GM10266 (cell line): ENCODE results near the gene CCDC187.

Experiments used
- DNase-seq: peaks from one replicate; pipeline ENCODE4 v3.0.0; 2012; ENCODE audit errors: extremely low spot score
- TF ChIP-seq, protein P1 (sequence below): IDR thresholded peaks from 2 replicates; pipeline ENCODE4 v1.5.1; 2012; ENCODE audit warnings: mild to moderate bottlenecking, low read depth; ENCODE audit not compliant: control insufficient read depth, insufficient read depth; ENCODE audit errors: missing control alignments

Gene CCDC187

DNA sequence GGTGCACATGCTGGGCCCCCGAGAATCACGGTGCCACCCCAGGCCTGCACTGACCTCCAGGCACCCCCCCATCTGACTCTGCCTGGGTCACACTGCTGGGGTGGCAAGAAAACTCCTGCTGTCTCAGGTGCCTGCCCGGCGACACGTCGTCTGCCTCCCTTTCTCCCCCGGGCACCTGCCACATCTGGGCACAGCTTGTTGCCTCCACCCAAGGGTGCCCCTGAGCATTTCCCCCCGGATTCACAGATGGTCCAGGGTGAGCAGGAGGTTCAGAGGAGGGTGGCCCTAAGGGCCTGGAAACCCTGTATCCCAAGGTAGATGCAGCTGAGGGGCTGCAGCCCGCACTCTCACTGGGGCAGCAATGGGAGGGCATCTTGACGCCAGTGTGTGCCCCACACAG lies 43.4 kb downstream of the CCDC187 start:
- no peak for DNase-seq
- TF ChIP-seq, protein P1, sequence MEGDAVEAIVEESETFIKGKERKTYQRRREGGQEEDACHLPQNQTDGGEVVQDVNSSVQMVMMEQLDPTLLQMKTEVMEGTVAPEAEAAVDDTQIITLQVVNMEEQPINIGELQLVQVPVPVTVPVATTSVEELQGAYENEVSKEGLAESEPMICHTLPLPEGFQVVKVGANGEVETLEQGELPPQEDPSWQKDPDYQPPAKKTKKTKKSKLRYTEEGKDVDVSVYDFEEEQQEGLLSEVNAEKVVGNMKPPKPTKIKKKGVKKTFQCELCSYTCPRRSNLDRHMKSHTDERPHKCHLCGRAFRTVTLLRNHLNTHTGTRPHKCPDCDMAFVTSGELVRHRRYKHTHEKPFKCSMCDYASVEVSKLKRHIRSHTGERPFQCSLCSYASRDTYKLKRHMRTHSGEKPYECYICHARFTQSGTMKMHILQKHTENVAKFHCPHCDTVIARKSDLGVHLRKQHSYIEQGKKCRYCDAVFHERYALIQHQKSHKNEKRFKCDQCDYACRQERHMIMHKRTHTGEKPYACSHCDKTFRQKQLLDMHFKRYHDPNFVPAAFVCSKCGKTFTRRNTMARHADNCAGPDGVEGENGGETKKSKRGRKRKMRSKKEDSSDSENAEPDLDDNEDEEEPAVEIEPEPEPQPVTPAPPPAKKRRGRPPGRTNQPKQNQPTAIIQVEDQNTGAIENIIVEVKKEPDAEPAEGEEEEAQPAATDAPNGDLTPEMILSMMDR = no peak

- TF ChIP-seq, protein P1 = no peak
- no peak for DNase-seq
These were observed 44.1 kb downstream of the CCDC187 start for GRCh38 chr9:136259836-136260235.

- DNase-seq = no peak
- TF ChIP-seq, protein P1 = no peak
These were observed 44.4 kb downstream of the CCDC187 start for GRCh38 chr9:136259517-136259813.

- DNase-seq = no peak
- TF ChIP-seq, protein P1 = no peak
These were observed 44.9 kb downstream of the CCDC187 start for GRCh38 chr9:136258786-136259516.

DNA sequence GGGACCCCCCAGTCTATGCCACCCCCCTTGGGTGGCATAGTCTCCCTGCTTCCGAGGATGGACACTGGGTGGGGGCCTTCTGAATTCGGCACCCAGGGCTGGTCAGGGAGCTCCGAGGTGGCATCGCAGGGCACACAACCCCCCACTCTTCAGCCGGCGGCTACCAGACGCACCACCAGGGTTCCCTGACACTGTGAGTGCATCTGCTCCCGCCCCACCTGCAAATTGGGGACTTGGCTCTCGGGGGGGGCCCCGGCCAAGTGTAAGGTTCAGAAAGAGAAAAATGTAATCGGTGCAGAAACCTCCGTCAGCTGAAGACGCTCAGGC lies 45.6 kb downstream of the CCDC187 start:
- DNase-seq = no peak
- TF ChIP-seq, protein P1 = no peak

GRCh38 chr9:136257381-136258298 lies 46.3 kb downstream of the CCDC187 start:
- DNase-seq = no peak
- TF ChIP-seq, protein P1 = no peak
